ENCODE results near the gene ARHGAP9.

- TF ChIP-seq CTCF (IDR thresholded peaks at IDR 0.05) (no peak), POLR2A (IDR thresholded peaks at IDR 0.05) (no peak)
Measured at GRCh38 chr12:57434517-57435223, 45.0 kb downstream of the ARHGAP9 start, which contains the start of gene INHBC.
